SKM-1 treated with dmso at 0.1 percent for 144 hours (cell line): ENCODE data around the gene BRWD1.

ENCODE experiments used
- DNase-seq: peaks from one replicate; lab custom pipeline; 2025; ENCODE audit not compliant: unreplicated experiment; lab: John Stamatoyannopoulos, UW

The BRWD1 gene

GRCh38 chr21:39204134-39204533 lies 109.3 kb downstream of the BRWD1 start:
- no peak for DNase-seq

GRCh38 chr21:39198800-39199199 lies 114.6 kb downstream of the BRWD1 start:
- no peak for DNase-seq

DNA sequence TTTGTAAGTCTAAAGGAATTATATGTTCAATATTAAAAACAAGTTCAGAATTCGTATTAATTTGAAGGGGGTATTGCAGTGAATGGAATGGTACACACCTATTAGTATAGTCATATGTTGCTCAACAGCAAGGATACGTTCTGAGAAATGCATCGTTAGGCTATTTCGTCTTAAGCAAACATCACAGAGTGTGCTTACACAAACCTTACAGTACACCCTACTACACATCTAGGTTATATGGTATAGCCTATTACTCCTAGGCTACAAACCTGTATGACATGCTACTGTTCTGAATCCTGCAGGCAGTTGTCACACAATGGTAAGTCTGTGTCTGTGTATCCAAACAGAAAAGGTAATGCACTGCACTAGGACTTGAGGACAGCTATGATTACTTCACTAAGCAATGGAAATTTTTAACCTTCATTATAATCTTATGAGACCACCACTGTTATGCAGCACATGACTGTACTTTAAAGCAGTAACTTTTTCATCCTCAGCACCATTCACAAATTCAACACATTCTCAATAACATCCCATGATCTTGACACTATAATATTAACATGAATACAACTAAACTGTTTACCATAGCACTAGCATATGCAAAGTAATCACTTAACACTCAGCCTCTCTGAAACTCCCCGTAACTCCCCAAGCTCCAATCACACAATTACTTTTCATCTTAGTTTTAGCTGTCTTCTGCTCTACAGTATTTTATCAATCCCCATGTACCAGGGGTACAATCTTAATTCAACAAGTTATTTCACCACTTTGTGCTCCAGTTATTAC lies 115.8 kb downstream of the BRWD1 start:
- no peak for DNase-seq

DNA sequence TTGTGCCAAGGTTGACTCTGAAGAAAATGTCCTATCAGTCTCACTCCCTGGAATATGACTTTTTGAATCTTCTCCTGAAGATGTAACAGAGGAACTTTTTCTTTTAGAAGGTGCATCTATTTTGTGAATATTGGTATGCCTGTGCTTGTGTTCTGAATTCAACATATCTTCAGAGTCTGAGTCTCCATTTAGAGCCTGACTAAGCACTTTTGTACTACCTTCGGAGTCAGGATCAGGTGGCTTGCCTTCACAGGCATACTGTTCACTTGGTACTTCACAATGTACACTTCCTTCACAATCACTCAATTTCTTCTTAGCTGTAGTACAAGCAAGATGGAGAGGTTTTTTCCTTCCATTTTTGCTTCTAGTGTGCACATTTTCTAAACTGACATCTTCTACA lies 116.6 kb downstream of the BRWD1 start:
- DNase-seq: no peak

GRCh38 chr21:39196310-39196709 lies 117.1 kb downstream of the BRWD1 start:
- no peak for DNase-seq

GRCh38 chr21:39193380-39193779 lies 120.1 kb downstream of the BRWD1 start:
- no peak for DNase-seq

DNA sequence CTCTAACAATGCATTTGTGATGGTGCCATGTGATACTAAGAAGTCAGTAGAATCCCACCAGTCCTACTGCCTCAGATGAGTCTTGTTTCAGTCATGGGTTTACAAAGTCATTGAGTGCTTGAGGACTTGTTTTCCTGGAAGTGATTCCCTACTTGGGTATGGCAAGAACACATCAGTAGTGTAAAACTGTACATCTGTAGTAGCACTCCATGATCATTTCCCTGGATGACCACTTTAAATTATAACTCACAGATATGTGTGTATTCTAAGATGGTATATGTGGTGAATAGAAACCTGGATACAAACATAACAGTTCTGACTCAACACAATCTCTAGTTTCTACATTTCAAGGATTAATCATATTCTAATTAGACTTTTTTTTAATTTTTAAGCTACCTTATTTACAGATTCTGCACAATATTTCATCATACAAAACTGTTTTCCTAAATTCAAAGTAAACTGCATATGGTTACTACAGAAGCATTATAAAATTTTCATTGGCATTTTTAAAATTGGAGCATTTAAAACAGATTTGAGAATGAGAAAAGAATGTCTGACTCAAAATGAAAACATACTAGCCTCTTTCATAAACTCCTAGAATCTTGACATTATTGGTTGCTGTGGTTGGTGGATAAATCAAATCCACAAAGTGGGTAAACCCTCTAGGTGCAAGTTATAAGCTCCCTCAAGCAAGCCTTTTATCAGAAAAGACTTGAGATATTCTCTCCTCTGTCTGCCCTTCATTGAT lies 123.4 kb downstream of the BRWD1 start:
- DNase-seq: no peak

GRCh38 chr21:39188521-39189139 lies 124.8 kb downstream of the BRWD1 start:
- no peak for DNase-seq

GRCh38 chr21:39187141-39187540 lies 126.3 kb downstream of the BRWD1 start:
- DNase-seq: no peak

GRCh38 chr21:39186676-39187075 lies 126.8 kb downstream of the BRWD1 start:
- DNase-seq: no peak

GRCh38 chr21:39185157-39185556 lies 128.3 kb downstream of the BRWD1 start:
- no peak for DNase-seq

- DNase-seq: peak; percentile 12
These were observed 129.1 kb downstream of the BRWD1 start for GRCh38 chr21:39184050-39184980.

DNA sequence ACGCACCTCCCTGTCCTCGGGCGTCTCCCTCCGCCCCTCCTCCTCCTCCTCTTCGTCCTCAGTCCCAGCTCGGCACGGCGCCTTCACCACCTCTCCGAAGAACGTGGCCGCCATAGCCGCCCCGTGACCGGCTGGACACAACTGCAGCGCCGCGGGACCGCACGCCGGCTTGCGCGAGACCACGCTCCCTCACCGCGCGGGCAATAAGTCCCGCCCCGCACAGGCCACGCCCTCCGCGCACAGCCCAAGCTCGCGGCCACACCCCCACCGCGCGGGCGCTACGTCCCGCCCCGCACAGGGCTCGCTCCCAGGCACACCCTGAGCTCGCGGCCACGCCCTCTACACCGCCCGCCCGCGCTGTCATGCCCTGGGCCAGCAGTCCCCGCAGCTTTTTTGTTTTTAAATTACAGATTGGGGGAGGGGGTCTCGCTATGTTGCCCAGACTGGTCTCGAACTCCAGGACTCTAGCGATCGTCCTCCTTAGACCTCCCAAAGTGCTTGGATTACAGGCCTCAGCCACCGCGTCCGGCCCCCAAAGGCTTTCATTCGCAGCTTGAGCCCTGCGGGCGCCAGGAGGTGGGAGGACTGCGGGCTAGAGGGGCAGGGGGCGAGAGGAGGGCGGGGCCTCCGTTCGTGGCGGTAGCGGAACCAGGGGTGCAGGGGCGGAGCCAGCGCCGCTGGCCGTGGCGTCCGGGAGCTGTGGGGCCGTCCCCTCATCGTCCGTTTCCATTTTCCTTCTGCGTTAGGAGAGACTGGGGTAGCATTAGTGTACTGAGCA lies 130.0 kb downstream of the BRWD1 start, which contains the start of gene PSMG1:
Gene PSMG1, minus strand, starts transcription at position 180 of the 778 bp plus-strand sequence. Its CDS starts 66 bp downstream, at position 114.
- DNase-seq: peak; percentile 92

- DNase-seq: no peak
These were observed 130.8 kb downstream of the BRWD1 start for GRCh38 chr21:39182484-39183271.

DNA sequence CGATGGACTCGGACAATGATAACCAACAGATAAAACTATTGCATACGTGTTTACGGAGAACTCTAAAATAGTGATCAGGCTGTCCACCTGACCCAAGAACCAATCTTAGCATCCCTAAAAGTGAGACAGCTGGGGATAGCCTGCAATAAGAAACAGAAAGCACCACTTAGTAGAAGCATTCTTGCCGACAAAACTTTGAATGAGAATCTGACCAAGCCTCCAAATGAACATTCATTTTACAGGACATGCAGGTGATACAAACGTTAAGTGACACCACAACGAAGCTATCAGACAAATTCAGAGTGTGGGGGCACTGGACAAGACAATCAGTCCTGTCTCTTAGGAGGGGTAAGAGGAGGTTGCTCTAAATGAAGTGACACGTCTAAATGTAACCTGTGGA lies 131.4 kb downstream of the BRWD1 start:
- DNase-seq: no peak

DNA sequence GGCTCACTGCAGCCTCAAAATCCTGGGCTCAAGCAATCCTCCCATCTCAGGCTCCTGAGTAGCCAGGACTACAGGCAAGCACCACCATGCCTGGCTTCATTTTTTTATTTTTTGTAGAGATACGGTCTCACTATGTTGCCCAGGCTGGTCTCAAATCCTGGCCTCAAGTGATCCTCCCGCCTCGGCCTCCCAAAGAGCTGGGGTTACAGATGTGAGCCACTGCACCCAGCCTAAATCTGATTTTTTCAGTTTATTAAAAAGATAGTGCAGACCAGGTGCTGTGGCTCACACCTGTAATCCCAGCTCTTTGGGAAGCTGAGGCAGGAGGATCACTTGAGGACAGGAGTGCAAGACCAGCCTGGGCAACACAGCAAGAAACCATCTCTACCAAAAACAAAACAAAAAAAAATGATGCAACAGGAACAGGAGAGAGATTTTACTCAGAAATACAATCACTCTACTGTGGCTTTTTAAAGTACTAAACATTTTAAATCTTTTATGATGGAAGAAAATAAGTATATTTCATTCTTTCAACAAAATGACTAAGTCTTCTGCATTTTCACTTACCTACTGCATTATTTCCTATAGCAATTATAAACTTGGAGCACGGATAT lies 132.1 kb downstream of the BRWD1 start:
- DNase-seq: no peak

DNA sequence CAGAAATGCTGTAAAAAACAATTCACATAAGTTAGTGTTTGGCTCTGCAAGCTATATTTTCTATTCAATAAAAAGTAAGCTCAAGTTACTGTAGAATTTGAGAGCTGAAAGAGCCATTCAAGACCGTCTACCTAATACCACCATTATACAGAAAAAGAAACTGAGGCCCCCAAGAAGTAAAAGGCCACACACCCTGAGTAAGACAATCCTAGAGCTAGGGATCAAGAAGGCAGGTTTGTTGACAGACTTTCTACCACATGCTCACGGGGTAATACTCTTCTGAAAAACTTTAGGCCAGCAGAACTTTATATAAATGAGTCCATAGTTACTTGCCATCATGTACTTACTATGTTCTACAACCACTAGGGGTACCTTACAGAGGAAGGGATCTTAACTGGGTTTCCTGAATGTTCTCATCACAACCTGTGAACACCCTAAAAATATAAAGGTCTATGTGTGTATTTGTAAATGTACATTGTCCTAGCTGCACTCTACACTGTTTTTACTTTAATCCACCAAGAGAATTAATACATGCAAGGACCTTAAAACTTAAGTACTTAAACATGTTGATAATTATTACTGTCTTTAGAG lies 132.9 kb downstream of the BRWD1 start:
- DNase-seq: no peak

DNA sequence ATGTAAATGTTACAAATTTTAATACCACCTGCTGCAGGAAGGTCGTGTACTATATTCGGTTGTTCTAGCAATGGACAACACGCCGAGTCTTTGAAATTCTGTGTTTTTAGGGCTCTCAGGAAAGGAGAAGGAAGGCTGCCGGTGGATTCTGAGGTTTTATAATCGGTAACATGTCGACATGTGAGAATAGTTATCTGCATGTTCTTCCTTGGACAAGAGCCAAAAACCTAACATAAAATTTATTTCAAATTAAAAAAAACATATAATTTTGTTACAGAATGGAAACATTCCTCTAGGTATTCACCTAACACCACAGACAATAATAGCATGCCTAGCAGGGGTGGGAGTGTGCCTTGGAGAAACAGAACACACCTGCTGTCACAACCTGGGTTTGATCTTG lies 135.0 kb downstream of the BRWD1 start:
- DNase-seq: no peak
